ENCODE measurements around the gene DOCK2. TPM values are rescaled to one million over a fixed set of nuclear protein-coding genes. Genes with fewer than 3 reads are reported as not detected.

The DOCK2 gene
- total and polyA plus RNA-seq, 4 donors = 1.6 to 53.7 (median 21.6) TPM

DNA sequence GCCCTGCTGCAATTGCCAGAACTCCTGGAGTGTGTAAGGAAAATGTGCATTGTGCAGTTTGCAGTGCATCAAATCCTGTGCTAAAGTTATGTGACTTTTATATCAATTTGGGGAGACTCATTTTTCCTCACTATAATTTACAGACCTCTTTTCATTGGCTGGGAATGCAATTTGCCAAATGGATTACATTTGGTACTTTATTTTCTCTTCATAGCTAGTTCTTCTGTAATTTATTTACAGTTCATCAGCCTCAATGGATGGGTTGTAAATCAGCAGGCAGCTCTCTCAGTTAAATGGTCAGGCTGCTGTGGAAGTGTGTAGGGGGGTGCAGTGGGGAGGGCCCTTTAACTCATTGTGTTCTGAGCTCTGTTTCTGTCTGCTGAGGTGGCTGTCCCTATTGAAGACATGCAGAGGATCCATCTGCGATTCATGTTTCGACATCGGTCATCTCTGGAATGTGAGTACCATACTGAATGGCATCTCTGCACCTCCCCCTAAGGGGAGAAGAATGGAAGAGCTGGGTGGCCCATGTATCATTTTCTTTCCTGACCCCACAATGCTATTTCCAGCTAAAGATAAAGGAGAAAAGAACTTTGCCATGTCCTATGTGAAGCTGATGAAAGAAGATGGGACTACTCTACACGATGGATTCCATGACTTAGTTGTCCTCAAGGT is 74.6 kb downstream of the DOCK2 start:
- Histone ChIP-seq H3K4me1 (ENCODE audit: control insufficient read depth in 1 of 2, insufficient read depth in 2 of 2, low read length in 2 of 2) (no peaks in the 10 kb centered on the region), H3K36me3 (ENCODE audit: control insufficient read depth in 1 of 2, insufficient read depth in 2 of 2, low read length in 1 of 2) (no peaks in the 10 kb centered on the region), H3K27me3 (ENCODE audit: control insufficient read depth in 1 of 2, insufficient read depth in 2 of 2, low read length in 1 of 2) (no peaks in the 10 kb centered on the region), H3K27ac (ENCODE audit: low read depth in 1 of 2, low read length in 2 of 2) (no peak overlapping the region), H3K4me3 (ENCODE audit: low read length in 2 of 2) (no peak overlapping the region), H3K9me3 (ENCODE audit: control insufficient read depth, low read length) (peaks cover 5% of the 10 kb centered on the region)
- ATAC-seq (ENCODE audit: low FRiP score) = no peak
- intact Hi-C loops (cut with DNase I) = no loop called here
- WGBS, 2 donors = 57 to 70% methylated on average over 4 of the region's 4 CpGs
- no peak for DNase-seq

GRCh38 chr5:169712428-169712827 is 75.4 kb downstream of the DOCK2 start:
- H3K27ac ChIP-seq (ENCODE audit: low read depth in 1 of 2, low read length in 2 of 2) = no peak overlapping the region
- H3K36me3 ChIP-seq (ENCODE audit: control insufficient read depth in 1 of 2, insufficient read depth in 2 of 2, low read length in 1 of 2) = no peaks in the 10 kb centered on the region
- no peaks in the 10 kb centered on the region for H3K4me1 ChIP-seq (ENCODE audit: control insufficient read depth in 1 of 2, insufficient read depth in 2 of 2, low read length in 2 of 2)
- ATAC-seq (ENCODE audit: low FRiP score) (no peak), DNase-seq (no peak)
- intact Hi-C loops (cut with DNase I) = no loop called here
- no peak overlapping the region for H3K4me3 ChIP-seq (ENCODE audit: low read length in 2 of 2)
- H3K9me3 ChIP-seq (ENCODE audit: control insufficient read depth, low read length) = peaks cover 5% of the 10 kb centered on the region
- no peaks in the 10 kb centered on the region for H3K27me3 ChIP-seq (ENCODE audit: control insufficient read depth in 1 of 2, insufficient read depth in 2 of 2, low read length in 1 of 2)

DNA sequence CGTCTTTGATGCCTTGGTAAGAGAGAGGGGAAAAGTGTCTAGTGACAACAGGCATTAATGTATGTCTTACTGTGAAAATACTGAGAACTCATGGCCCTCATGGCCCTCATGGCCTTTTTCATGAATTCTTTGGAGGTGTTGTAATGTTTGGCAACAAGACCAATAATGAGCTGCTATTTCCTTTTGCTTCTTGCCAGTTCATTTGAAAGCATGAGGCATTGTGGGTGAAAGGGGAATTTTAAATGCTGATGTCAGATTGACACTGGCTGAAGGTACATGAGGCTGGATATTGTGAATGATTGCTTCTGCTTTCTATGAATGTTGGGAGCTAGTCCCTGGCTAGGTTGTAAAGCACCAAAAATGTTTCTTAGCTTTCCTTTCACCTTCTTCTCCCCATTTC is 79.2 kb downstream of the DOCK2 start:
- peaks cover 3% of the 10 kb centered on the region for H3K9me3 ChIP-seq (ENCODE audit: control insufficient read depth, low read length)
- H3K4me1 ChIP-seq (ENCODE audit: control insufficient read depth in 1 of 2, insufficient read depth in 2 of 2, low read length in 2 of 2) = no peaks in the 10 kb centered on the region
- H3K27ac ChIP-seq (ENCODE audit: low read depth in 1 of 2, low read length in 2 of 2) = no peak overlapping the region
- H3K27me3 ChIP-seq (ENCODE audit: control insufficient read depth in 1 of 2, insufficient read depth in 2 of 2, low read length in 1 of 2) = no peaks in the 10 kb centered on the region
- no peak overlapping the region for H3K4me3 ChIP-seq (ENCODE audit: low read length in 2 of 2)
- DNase-seq = no peak
- intact Hi-C loops (cut with DNase I) = no loop called here
- no peaks in the 10 kb centered on the region for H3K36me3 ChIP-seq (ENCODE audit: control insufficient read depth in 1 of 2, insufficient read depth in 2 of 2, low read length in 1 of 2)
- ATAC-seq (ENCODE audit: low FRiP score) = no peak
- WGBS, 2 donors = 38 to 45% methylated on average over 1 of the region's 1 CpG

- no peak for ATAC-seq (ENCODE audit: low FRiP score)
These were observed 80.2 kb downstream of the DOCK2 start for GRCh38 chr5:169717288-169717687.

GRCh38 chr5:169719360-169720314 is 82.6 kb downstream of the DOCK2 start:
- WGBS, 2 donors = 73 to 82% methylated on average over 7 of the region's 7 CpGs
- DNase-seq = no peak
- intact Hi-C loops (cut with DNase I) = no loop called here
- Histone ChIP-seq H3K27ac (ENCODE audit: low read depth in 1 of 2, low read length in 2 of 2) (no peak overlapping the region), H3K27me3 (ENCODE audit: control insufficient read depth in 1 of 2, insufficient read depth in 2 of 2, low read length in 1 of 2) (no peaks in the 10 kb centered on the region), H3K4me1 (ENCODE audit: control insufficient read depth in 1 of 2, insufficient read depth in 2 of 2, low read length in 2 of 2) (no peaks in the 10 kb centered on the region), H3K4me3 (ENCODE audit: low read length in 2 of 2) (no peak overlapping the region), H3K9me3 (ENCODE audit: control insufficient read depth, low read length) (peaks cover 1% of the 10 kb centered on the region), H3K36me3 (ENCODE audit: control insufficient read depth in 1 of 2, insufficient read depth in 2 of 2, low read length in 1 of 2) (no peaks in the 10 kb centered on the region)
- ATAC-seq (ENCODE audit: low FRiP score) = no peak

More at GRCh38 chr5:169717288-169717687, 80.2 kb downstream of the DOCK2 start:
- H3K4me1 ChIP-seq (ENCODE audit: control insufficient read depth in 1 of 2, insufficient read depth in 2 of 2, low read length in 2 of 2) = no peaks in the 10 kb centered on the region
- peaks cover 5% of the 10 kb centered on the region for H3K9me3 ChIP-seq (ENCODE audit: control insufficient read depth, low read length)
- intact Hi-C loops (cut with DNase I) = no loop called here
- H3K4me3 ChIP-seq (ENCODE audit: low read length in 2 of 2) = no peak overlapping the region
- WGBS, 2 donors = 62 to 71% methylated on average over 3 of the region's 3 CpGs
- no peak for DNase-seq
- H3K36me3 ChIP-seq (ENCODE audit: control insufficient read depth in 1 of 2, insufficient read depth in 2 of 2, low read length in 1 of 2) = no peaks in the 10 kb centered on the region
- H3K27me3 ChIP-seq (ENCODE audit: control insufficient read depth in 1 of 2, insufficient read depth in 2 of 2, low read length in 1 of 2) = no peaks in the 10 kb centered on the region
- no peak overlapping the region for H3K27ac ChIP-seq (ENCODE audit: low read depth in 1 of 2, low read length in 2 of 2)

- DNase-seq = no peak
- peaks cover 1% of the 10 kb centered on the region for H3K9me3 ChIP-seq (ENCODE audit: control insufficient read depth, low read length)
- no peak overlapping the region for H3K27ac ChIP-seq (ENCODE audit: low read depth in 1 of 2, low read length in 2 of 2)
- H3K4me3 ChIP-seq (ENCODE audit: low read length in 2 of 2) = no peak overlapping the region
- no peak for ATAC-seq (ENCODE audit: low FRiP score)
- 90 to 94% methylated on average over 2 of the region's 2 CpGs for WGBS, 2 donors
- H3K36me3 ChIP-seq (ENCODE audit: control insufficient read depth in 1 of 2, insufficient read depth in 2 of 2, low read length in 1 of 2) = no peaks in the 10 kb centered on the region
- no peaks in the 10 kb centered on the region for H3K4me1 ChIP-seq (ENCODE audit: control insufficient read depth in 1 of 2, insufficient read depth in 2 of 2, low read length in 2 of 2)
- no peaks in the 10 kb centered on the region for H3K27me3 ChIP-seq (ENCODE audit: control insufficient read depth in 1 of 2, insufficient read depth in 2 of 2, low read length in 1 of 2)
- intact Hi-C loops (cut with DNase I) = no loop called here
These were observed 84.7 kb downstream of the DOCK2 start for GRCh38 chr5:169721771-169722170.

GRCh38 chr5:169723103-169723831 is 86.2 kb downstream of the DOCK2 start:
- intact Hi-C loops (cut with DNase I) = no loop called here
- no peak for DNase-seq
- Histone ChIP-seq H3K36me3 (ENCODE audit: control insufficient read depth in 1 of 2, insufficient read depth in 2 of 2, low read length in 1 of 2) (no peaks in the 10 kb centered on the region), H3K27me3 (ENCODE audit: control insufficient read depth in 1 of 2, insufficient read depth in 2 of 2, low read length in 1 of 2) (no peaks in the 10 kb centered on the region), H3K27ac (ENCODE audit: low read depth in 1 of 2, low read length in 2 of 2) (no peak overlapping the region), H3K9me3 (ENCODE audit: control insufficient read depth, low read length) (peaks cover 1% of the 10 kb centered on the region), H3K4me1 (ENCODE audit: control insufficient read depth in 1 of 2, insufficient read depth in 2 of 2, low read length in 2 of 2) (no peaks in the 10 kb centered on the region), H3K4me3 (ENCODE audit: low read length in 2 of 2) (no peak overlapping the region)
- ATAC-seq (ENCODE audit: low FRiP score) = no peak
- whole genome bisulfite sequencing, 2 donors = 64 to 68% methylated on average over 3 of the region's 3 CpGs

- Histone ChIP-seq H3K9me3 (ENCODE audit: control insufficient read depth, low read length) (peaks cover 1% of the 10 kb centered on the region), H3K4me3 (ENCODE audit: low read length in 2 of 2) (no peak overlapping the region), H3K36me3 (ENCODE audit: control insufficient read depth in 1 of 2, insufficient read depth in 2 of 2, low read length in 1 of 2) (no peaks in the 10 kb centered on the region), H3K4me1 (ENCODE audit: control insufficient read depth in 1 of 2, insufficient read depth in 2 of 2, low read length in 2 of 2) (no peaks in the 10 kb centered on the region), H3K27ac (ENCODE audit: low read depth in 1 of 2, low read length in 2 of 2) (no peak overlapping the region), H3K27me3 (ENCODE audit: control insufficient read depth in 1 of 2, insufficient read depth in 2 of 2, low read length in 1 of 2) (no peaks in the 10 kb centered on the region)
- intact Hi-C loops (cut with DNase I) = no loop called here
- no peak for DNase-seq
- WGBS, 2 donors = 75 to 76% methylated on average over 10 of the region's 10 CpGs
- ATAC-seq (ENCODE audit: low FRiP score) = no peak
These were observed 87.4 kb downstream of the DOCK2 start for GRCh38 chr5:169724303-169725087.
